Bone marrow (tissue), 2 donors: ENCODE data around the gene RNF8.
A peak's percentile ranks its signal among the peaks of the same experiment; 100 is the strongest.

Experiments
- DNase-seq, 2 donors: peaks; one replicate each; lab custom pipeline; 2025; lab: John Stamatoyannopoulos, UW

RNF8 gene

GRCh38 chr6:37359039-37359438 lies 5.3 kb downstream of the RNF8 start:
- DNase-seq: no peak

- DNase-seq: no peak
Measured at GRCh38 chr6:37362101-37362828, 8.5 kb downstream of the RNF8 start.

GRCh38 chr6:37365791-37366190 lies 12.0 kb downstream of the RNF8 start:
- DNase-seq: no peak

GRCh38 chr6:37366910-37367309 lies 13.1 kb downstream of the RNF8 start:
- no peak for DNase-seq

- no peak for DNase-seq
Measured at GRCh38 chr6:37368961-37369320, 15.2 kb downstream of the RNF8 start.

- no peak for DNase-seq
Measured at GRCh38 chr6:37369321-37370201, 15.8 kb downstream of the RNF8 start.

- no peak for DNase-seq
Measured at GRCh38 chr6:37371154-37372083, 17.6 kb downstream of the RNF8 start.

GRCh38 chr6:37372116-37372515 lies 18.3 kb downstream of the RNF8 start:
- no peak for DNase-seq

GRCh38 chr6:37373822-37374471 lies 20.2 kb downstream of the RNF8 start:
- no peak for DNase-seq

- DNase-seq: no peak
Measured at GRCh38 chr6:37375376-37375775, 21.6 kb downstream of the RNF8 start.

- DNase-seq: no peak
Measured at GRCh38 chr6:37376078-37376743, 22.4 kb downstream of the RNF8 start.

- peak in 1 of 2 donors; percentile 36 for DNase-seq
Measured at GRCh38 chr6:37381579-37381978, 27.8 kb downstream of the RNF8 start.

- DNase-seq: no peak
Measured at GRCh38 chr6:37382994-37383765, 29.4 kb downstream of the RNF8 start.

GRCh38 chr6:37388578-37388977 lies 34.8 kb downstream of the RNF8 start:
- DNase-seq: no peak

GRCh38 chr6:37389857-37390256 lies 36.1 kb downstream of the RNF8 start:
- DNase-seq: no peak

GRCh38 chr6:37391120-37391519 lies 37.3 kb downstream of the RNF8 start:
- DNase-seq: no peak

- DNase-seq: no peak
Measured at GRCh38 chr6:37392821-37393220, 39.0 kb downstream of the RNF8 start.

GRCh38 chr6:37393381-37393929 lies 39.7 kb downstream of the RNF8 start:
- no peak for DNase-seq

- DNase-seq: no peak
Measured at GRCh38 chr6:37396571-37397180, 42.9 kb downstream of the RNF8 start.

GRCh38 chr6:37399131-37399530 lies 45.3 kb downstream of the RNF8 start:
- no peak for DNase-seq
